Measurements from ENCODE around the gene PSTPIP2.

- TF ChIP-seq CTCF (IDR thresholded peaks at IDR 0.05) (no peak), POLR2A (IDR thresholded peaks at IDR 0.05) (no peak), POLR2AphosphoS5 (IDR thresholded peaks at IDR 0.05) (no peak)
Observed at GRCh38 chr18:45976566-45976965, 95.5 kb downstream of the PSTPIP2 start.

All from prostate gland (tissue), 2 donors.